ES-I3 (cell line): ENCODE results near the gene PHC3.
"Not testable (repeated sequence)": the region's sequence is repeated elsewhere in the genome, so short reads cannot be mapped to it uniquely, and the experiment has no call there.

ENCODE experiments used
- H3K36me3 ChIP-seq: 2 replicates; pipeline ENCODE4 v1.6.1; 2013; ENCODE audit warnings: mild to moderate bottlenecking, low read length, control low read depth, moderate library complexity; ENCODE audit not compliant: insufficient read depth
- H3K4me1 ChIP-seq: 2 replicates; pipeline ENCODE4 v1.6.1; 2013; ENCODE audit warnings: mild to moderate bottlenecking, control low read depth, low read length; ENCODE audit not compliant: insufficient read depth
- H3K9ac ChIP-seq: 2 replicates; pipeline ENCODE4 v1.6.1; 2013; ENCODE audit warnings: low read depth, mild to moderate bottlenecking, low read length, moderate library complexity
- H3K9me3 ChIP-seq: 2 replicates; pipeline ENCODE4 v1.6.1; 2013; ENCODE audit warnings: mild to moderate bottlenecking, low read length, moderate library complexity; ENCODE audit not compliant: control insufficient read depth, insufficient read depth

Gene PHC3

DNA sequence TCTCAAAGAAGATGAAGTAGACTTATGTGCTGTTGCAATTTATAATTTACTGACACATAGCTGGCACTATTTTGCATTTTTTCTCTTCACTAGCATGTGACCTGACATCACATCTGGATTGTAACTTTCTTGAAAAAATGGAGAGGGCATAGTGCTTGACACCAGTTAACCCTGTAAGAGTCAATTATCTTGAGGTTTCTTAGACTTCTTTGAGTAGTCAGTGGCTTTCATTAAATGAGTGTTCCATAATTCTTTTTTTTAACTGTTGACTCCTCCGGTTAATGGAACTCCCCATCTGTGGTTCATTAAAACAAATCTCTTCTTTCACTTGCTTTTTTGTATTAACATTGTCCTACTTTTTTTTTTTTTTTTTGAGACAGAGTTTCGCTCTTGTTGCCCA is 23.8 kb upstream of the PHC3 start:
- Histone ChIP-seq H3K4me1 (peaks cover 8% of the 10 kb centered on the region), H3K9ac (no peak overlapping the region), H3K9me3 (no peaks in the 10 kb centered on the region; the same call in 1 of the 2 replicates), H3K36me3 (no peaks in the 10 kb centered on the region)

DNA sequence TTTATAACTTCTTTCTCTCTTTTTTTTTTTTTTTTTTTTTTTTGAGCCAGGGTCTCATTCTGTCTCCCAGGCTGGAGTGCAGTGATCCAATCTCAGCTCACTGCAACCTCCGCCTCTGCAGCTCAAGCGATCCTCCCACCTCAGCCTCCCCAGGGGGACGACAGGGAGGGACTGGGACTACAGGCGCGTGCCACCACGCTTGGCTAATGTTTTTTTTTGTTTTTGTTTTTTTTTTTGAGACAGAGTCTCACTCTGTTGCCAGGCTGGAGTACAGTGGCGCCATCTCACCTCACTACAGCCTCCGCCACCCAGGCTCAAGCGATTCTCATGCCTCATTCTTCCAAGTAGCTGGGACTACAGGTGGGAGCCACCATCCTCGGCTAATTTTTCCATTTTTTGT is 23.0 kb upstream of the PHC3 start:
- Histone ChIP-seq H3K4me1 (peaks cover 8% of the 10 kb centered on the region), H3K36me3 (no peaks in the 10 kb centered on the region)

DNA sequence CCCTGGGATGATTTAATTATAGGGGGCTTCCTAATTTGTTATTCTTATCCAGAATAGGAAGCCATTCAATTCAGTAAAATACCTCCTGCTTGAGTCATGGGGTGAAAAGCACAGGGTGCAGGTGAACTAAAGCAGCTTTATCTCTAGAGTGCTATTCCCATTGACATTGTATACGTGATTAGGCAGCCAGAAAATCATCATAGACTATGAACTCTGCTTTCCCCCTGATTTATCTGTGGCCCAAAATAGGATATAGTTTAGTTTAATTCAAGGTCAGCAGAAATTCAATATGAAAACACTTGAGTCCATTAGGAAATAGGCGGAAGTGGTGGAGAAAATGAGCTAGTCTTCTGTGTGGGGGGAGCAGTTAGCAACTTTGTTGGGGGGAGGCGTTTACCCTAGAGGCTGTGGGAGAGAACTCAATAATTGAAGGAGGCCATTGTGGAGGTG is 22.5 kb upstream of the PHC3 start:
- Histone ChIP-seq H3K36me3 (no peaks in the 10 kb centered on the region), H3K4me1 (peaks cover 8% of the 10 kb centered on the region), H3K9me3 (no peaks in the 10 kb centered on the region; the same call in 1 of the 2 replicates), H3K9ac (no peak overlapping the region)

More for the DNA sequence above, 23.0 kb upstream of the PHC3 start:
- H3K9ac ChIP-seq: no peak overlapping the region
- H3K9me3 ChIP-seq: no peaks in the 10 kb centered on the region; the same call in 1 of the 2 replicates

DNA sequence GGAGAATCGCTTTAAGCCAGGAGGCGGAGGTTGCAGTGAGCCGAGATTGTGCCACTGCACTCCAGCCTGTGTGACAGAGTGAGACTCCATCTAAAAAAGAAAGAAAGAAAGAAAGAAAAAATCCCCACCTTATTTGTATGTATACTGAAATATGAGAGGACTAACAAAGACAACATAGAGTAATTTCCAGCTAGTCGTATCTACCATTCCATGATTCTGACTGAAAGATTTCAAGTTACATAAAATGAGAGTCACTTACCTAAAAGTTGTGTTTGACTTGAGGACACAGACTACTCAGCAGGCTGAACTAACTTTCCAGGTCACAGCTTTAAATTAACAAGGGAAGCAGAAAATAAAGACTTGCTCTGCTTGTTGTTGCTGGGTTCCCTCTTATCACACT is 21.9 kb upstream of the PHC3 start:
- Histone ChIP-seq H3K36me3 (no peaks in the 10 kb centered on the region), H3K9ac (no peak overlapping the region), H3K4me1 (peaks cover 8% of the 10 kb centered on the region), H3K9me3 (no peaks in the 10 kb centered on the region; the same call in 1 of the 2 replicates)

DNA sequence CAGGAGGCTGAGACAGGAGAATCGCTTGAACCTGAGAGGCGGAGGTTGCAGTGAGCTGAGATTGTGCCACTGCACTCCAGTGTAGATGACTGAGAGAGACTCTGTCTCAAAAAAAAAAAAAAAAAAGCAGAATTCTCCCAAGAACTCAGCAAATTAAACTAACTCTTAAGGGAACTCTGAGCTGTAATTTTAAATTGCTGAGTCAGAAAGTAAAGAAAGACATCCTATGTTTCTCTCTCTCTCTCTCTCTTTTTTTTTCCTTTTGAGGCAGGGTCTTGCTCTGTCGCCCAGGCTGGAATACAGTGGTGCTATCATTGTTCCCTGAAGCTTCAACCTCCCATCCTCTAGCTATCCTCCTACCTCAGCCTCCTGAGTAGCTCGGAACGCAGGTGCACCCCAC is 20.0 kb upstream of the PHC3 start:
- Histone ChIP-seq H3K9me3 (no peaks in the 10 kb centered on the region; the same call in 1 of the 2 replicates), H3K9ac (no peak overlapping the region), H3K4me1 (peaks cover 8% of the 10 kb centered on the region), H3K36me3 (no peaks in the 10 kb centered on the region)

DNA sequence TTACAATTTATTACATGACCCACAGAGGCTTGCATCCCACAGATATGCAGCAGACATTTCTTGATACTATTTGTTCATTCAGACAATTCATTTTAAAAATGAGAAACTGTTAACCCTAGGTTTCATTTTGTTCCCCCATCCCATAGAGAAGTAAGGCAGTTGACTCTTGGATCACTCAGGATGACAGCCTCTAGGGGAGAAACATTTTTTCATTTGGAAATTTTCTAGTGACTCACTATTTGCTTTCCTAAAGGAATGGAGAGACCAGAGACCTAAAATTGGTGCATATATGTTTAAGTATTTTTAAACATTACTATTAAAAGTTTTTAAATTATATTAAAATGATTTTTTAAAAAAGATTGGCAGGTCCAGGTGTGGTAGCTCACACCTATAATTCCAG is 19.5 kb upstream of the PHC3 start:
- no peak overlapping the region for H3K9ac ChIP-seq
- H3K36me3 ChIP-seq: no peaks in the 10 kb centered on the region
- H3K4me1 ChIP-seq: peaks cover 8% of the 10 kb centered on the region
- no peaks in the 10 kb centered on the region; the same call in 1 of the 2 replicates for H3K9me3 ChIP-seq

DNA sequence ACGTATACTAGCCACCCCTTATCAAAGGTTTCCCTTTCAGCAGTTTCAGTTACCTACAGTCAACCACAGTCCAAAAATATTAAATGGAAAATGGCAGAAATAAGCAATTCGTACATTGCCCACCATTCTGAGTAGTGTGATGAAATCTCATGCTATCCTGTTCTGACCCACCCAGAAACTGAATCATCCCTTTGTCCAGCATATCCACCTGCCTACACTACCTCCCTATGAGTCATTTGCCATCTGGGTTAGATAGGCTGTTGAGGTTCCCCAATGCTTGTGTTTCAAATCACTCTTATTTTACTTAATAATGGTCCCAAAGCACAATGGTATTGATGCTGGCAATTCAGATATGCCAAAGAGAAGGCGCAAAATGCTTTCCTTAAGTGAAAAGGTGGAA is 15.3 kb upstream of the PHC3 start:
- Histone ChIP-seq H3K36me3 (no peaks in the 10 kb centered on the region), H3K9me3 (no peaks in the 10 kb centered on the region; the same call in 1 of the 2 replicates), H3K9ac (no peak overlapping the region), H3K4me1 (no peaks in the 10 kb centered on the region; the same call in none of the 2 replicates)

DNA sequence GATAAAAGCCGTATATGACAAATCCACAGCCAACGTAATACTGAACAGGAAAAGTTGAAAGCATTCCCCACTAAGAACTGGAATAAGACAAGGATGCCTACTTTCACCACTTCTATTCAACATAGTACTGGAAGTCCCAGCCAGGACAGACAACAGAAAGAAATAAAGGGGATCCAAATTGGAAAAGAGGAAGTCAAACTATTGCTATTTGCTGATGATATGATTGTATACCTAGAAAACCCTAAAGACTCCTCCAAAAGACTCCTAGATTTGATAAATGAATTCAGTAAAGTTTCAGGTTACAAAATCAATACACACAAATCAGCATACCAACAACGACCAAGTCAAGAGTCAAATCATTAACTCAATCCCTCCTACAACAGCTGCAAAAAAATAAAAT is 14.2 kb upstream of the PHC3 start:
- not testable (repeated sequence) for H3K36me3 ChIP-seq, H3K4me1 ChIP-seq, H3K9ac ChIP-seq, H3K9me3 ChIP-seq

DNA sequence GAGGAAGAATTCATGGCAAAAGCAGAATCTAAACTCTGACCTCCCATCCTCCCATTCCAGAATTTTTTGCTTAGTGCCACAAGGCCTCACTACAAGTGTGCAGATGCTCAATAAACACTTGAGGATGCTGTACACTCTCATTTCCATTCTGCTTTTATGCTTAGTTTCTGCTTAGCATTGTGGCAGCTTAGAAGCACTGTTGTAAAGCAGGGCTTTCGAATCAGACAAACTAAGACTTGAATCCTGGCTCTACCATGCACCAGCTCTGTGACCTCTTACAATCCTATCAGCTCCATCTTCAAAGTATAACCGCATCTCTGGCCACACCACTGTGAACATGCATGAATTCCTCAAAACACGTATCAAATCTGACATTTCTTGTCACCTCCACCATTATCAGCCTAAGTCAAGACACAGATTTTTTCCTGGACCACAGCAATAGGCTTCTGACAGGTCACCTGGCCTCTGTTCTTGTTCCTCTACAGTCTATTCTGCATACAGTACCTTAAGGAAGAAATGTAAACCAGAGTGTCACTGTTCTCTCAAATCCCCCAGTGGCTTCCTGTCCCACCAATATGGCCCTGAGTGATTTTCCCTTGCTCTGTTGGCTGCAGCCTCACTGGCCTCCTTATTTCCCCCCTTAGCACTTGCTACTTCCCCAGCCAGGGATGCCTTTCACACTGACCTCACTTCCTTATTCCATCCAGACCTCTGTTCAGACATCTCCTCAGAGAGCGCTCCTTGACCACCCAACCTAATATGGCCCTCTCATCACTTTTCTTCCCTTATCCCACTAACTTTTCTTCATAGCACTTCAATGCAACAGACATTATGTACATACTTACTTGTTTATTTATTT is 8.1 kb upstream of the PHC3 start:
- Histone ChIP-seq H3K9me3 (no peaks in the 10 kb centered on the region), H3K36me3 (no peaks in the 10 kb centered on the region), H3K4me1 (peaks cover 7% of the 10 kb centered on the region; the same call in 1 of the 2 replicates), H3K9ac (no peak overlapping the region)

DNA sequence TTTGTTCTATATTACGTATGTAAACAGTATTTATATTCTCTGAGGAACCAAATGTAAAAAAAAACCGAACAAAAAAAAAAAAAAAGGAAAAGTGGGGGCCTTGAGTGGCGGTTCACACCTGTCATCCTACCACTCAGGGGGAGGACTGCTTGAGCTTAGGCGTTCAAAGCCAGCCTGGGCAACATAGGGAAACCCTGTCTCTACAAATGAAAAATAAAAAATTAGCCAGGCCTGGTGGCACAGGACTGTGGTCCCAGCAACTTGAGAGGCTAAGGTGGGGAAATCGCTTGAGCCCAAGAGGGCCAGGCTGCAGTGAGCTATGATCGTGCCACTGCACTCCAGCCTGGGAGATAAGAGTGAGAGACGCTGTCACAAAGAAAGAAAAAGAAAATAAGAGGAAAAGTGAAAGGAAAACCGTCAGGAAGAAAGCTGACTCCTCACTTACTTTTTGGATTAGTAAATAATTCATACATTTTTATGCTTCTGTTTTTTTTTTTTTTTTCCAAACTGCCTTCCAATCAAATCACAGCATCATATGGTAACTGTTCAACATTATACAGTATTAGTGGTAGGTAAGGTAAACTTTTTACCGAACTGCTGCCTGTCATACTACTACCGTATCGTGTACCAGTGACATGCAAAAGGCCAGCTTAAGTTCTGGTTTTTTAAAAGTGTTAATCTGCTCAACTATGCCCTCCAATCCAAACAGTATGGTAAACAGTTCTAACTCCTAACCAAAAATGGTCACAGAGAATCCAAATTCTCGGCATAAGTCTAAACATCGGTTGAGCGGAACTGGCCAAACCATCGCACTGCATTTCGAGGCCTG is 1.2 kb downstream of the PHC3 start:
- H3K9ac ChIP-seq: peak overlapping the region; percentile 98
- no peaks in the 10 kb centered on the region for H3K4me1 ChIP-seq
- H3K9me3 ChIP-seq: no peaks in the 10 kb centered on the region
- H3K36me3 ChIP-seq: peaks cover 6% of the 10 kb centered on the region

DNA sequence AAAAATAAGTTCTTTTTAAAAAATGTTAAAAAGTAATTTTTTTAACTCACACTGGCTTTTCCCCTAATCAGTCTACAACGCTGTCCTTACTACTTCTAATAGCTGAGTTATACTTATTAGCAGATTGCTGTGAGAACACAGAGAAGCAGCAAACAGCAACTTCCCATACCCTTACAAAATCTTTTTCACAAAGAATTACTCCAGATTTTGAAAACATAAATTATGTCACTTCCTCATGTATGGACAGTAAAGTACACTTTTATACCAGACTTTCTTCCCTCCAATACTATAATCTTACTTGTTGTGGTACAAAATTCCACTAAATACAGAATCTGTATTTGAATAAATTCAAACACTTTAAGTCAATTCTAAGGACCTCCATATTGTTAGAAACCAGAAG is 2.1 kb downstream of the PHC3 start:
- Histone ChIP-seq H3K36me3 (peaks cover 8% of the 10 kb centered on the region), H3K9ac (no peak overlapping the region), H3K4me1 (no peaks in the 10 kb centered on the region), H3K9me3 (no peaks in the 10 kb centered on the region)

DNA sequence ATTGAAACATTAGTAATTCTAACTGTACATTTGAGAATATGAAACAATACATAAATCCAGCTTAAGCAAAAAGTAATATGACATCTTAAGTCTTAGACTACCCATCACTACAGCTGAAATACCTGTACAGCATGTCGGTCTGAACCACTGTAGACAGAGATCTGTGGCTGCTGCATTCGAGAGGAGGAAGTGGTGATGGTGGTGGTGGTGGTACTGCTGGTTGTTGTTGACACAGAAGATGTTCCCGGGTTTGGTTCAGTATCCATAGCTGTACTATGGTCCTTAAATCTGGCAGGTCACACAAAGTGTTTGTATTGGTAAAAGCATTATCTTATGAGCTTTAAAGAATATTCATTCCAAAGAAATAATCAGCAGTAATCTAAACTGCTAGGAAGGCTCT is 2.9 kb downstream of the PHC3 start:
- Histone ChIP-seq H3K9me3 (no peaks in the 10 kb centered on the region), H3K36me3 (peaks cover 8% of the 10 kb centered on the region), H3K9ac (no peak overlapping the region), H3K4me1 (no peaks in the 10 kb centered on the region)

DNA sequence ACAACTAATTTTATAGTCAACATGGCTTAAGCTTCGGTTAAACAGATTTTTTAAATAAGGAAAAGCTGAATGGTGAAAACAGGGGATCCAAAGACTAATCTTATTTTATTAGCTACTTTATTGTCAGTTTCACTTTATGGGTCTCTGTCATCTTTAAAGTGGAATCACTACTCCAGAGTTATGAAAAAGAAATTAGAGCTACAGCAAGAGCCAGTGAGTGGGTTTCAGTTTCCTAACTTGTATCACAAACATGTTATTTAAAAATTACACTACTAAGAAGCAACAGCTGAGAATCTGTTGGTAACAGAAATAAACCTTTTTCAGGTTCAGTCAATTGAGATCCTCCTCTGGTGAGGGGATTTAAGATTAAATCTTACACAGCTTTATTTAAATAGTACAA is 10.0 kb downstream of the PHC3 start:
- H3K9me3 ChIP-seq: no peaks in the 10 kb centered on the region
- no peak overlapping the region for H3K9ac ChIP-seq
- H3K36me3 ChIP-seq: peaks cover 11% of the 10 kb centered on the region
- H3K4me1 ChIP-seq: no peaks in the 10 kb centered on the region

DNA sequence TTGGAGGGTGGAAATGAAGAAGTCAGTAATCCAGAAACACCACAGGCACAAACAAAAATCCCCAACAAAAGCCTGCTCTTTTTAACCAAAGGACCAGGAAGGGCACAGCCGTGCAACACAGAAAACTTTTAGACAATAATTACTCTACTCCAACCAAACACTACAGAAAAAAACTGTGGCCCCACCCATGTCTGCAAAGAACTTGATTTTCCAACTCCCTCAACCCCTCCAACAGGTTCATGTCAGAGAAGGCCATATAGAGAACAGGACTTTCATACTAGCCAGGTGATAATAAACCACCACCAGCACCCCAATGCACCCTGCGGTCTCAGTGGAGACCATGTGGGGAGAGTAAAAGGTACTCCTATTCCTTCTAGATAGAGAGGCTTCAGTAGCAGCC is 16.8 kb downstream of the PHC3 start:
- Histone ChIP-seq H3K9me3 (0 out of 2 replicates have a peak, but pooled peaks cover 4% of the 10 kb centered on the region), H3K36me3 (peaks cover 9% of the 10 kb centered on the region), H3K9ac (no peak overlapping the region), H3K4me1 (no peaks in the 10 kb centered on the region)
